Renal pelvis (tissue), 12 donors: ENCODE measurements around the gene HABP2. TPM values are rescaled to one million over a fixed set of nuclear protein-coding genes. Genes with fewer than 3 reads are reported as not detected.

Experiments used
- DNase-seq: peaks from one replicate; pipeline ENCODE4 v3.0.0-alpha.2; 2013
- long read RNA-seq, 16 experiments: transcript quantifications; one replicate each; lab custom pipeline, GENCODE V29; 2026
- polyA plus RNA-seq, 3 donors: library from polyadenylated mRNA; unstranded; fragments of 120-200 nt; gene quantifications; one replicate each; pipeline ENCODE4 v1.2.1, GENCODE V29; 2013; ENCODE audit not compliant: insufficient read length in 3 of 3

HABP2 gene
- polyA plus RNA-seq: under 1 TPM; 0.40 to 0.73 (median 0.52) TPM
- long read RNA-seq, donor 1: 0 reads
- long read RNA-seq, donor 2: 0 reads
- long read RNA-seq, donor 3: 0 reads
- long read RNA-seq, donor 4, partial matches to known transcripts: 0 of 1 reads
- long read RNA-seq, donor 4, other reads (novel, unspliced or antisense): 0 of 1 reads
- long read RNA-seq, donor 5: 0 reads
- long read RNA-seq, donor 6: 0 reads
- long read RNA-seq, donor 7: 0 reads
- long read RNA-seq, donor 8: 0 reads
- long read RNA-seq, donor 9: 0 reads
- long read RNA-seq, donor 10: 0 reads
- long read RNA-seq, donor 11: 0 reads
- long read RNA-seq, donor 12: 0 reads
- long read RNA-seq, donor 13: 0 reads
- long read RNA-seq, donor 14: 0 reads
- long read RNA-seq, donor 15, partial matches to known transcripts: 0 of 1 reads
- long read RNA-seq, donor 15, other reads (novel, unspliced or antisense): 0 of 1 reads
- long read RNA-seq, donor 16: 0 reads

DNA sequence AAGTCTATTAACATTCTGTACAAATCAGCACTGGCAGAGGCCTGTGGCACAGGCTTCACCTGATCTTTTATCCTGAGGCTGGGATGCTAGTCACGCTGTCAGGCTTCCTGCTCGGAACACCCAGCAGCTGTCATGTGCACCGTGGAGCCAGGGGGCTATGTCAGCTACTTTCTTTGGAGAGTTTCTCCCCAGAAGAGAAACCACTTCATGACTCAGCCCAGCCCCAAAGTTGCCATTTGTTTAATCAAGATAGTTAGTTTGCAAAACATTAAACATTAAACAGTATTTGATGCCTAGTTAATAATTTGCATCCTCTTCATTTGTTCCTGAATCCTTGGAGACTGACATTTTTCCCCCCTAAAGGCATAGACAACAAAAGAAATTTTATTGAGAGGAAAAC is at the start of gene HABP2:
TSS of gene HABP2 (plus strand) at position 353 of the 400 bp plus-strand sequence. CDS start 69 bp downstream, outside the sequence.
- no peak for DNase-seq

DNA sequence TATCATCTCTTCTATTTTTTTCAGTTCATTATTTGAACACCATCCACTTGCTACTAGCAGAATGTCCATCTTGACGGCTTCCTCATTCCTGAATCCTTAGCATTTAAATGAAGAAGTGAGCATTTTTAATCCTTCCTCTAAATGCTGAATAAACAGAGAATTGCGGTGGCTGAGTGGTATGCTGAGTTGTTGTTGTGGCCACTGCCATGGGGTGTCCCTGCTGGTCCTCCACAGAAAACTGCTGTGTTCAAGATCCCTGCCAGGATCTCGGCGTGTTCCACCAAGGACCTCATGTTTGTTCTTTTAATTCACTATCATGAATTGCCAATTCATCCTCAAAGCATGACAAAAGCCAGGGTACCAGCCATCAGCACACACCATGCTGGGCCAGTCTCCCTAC is 48.9 kb upstream of the HABP2 start:
- no peak for DNase-seq

DNA sequence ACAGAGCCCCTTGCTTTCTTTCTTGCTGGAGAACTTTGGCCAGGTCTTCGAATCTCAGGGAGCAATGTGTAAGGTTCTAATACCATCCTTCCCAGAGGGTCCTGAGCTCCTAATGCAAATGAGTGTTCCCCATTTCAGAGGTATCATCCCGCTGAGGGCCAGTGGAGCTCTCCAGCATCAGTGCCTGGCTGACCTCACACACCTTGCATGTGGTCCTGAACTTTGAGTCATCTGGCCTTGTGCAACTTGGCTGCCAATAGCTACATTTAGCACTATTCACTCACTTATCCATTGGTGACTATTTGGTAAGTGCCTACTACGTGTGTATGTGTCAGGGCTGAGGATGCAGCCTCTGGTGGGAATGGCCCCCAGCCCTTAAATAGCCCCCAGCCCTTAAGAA is 48.4 kb upstream of the HABP2 start:
- no peak for DNase-seq

DNA sequence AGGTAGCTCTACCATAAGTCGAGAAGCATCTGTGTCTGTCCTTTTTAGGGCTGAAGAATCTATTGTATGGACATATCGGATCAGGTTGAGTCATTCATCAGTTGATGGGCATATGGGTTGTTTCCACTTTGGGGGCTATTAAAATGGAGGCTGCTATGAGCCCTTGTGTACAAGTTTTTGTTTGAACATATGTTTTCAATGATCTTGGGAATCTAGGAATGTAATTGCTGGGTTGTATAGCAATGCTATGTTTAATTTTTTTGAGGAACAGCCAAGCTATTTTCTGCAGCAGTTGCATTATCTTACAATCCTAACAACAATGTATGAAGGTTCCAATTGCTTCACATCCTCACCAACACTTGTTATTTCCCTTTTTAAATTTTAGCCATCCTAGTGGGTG is 46.4 kb upstream of the HABP2 start:
- DNase-seq: no peak

DNA sequence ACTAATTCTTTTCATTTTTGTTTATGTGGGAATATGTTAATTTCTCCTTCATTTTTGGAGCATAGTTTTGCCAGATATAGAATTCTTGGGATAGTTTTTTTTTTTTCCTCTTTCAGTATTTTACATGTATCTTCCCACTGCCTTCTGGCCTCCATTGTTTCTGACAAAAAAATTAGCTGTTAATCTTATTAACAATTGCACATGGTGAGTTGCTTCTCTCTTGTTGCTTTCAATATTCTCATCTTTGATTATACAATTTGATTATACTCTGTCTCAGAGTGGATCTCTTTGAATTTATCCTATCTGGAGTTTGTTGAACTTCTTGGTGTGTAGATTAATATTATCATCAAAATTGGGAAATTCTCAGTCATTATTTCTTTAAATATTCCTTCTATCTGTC is 41.4 kb upstream of the HABP2 start:
- no peak for DNase-seq

DNA sequence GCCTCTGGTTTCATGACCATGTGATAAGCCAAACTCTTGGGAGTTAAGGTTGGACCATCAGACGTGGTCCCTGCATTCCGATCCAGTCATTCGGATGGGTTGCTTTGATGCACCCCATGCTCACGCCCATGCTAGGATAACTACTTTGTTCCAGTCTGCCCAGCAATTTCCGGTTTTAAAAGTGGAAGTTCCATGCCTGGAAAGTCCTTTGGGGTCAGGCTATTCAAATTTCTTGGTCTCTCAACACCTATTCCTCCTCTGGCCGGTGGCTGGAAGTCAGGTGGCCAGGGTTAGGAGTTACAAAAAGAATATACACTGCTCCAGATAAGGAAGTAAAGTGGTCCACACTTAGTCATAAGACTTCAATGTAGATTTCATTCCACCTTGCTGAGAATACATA is 37.7 kb upstream of the HABP2 start:
- no peak for DNase-seq

DNA sequence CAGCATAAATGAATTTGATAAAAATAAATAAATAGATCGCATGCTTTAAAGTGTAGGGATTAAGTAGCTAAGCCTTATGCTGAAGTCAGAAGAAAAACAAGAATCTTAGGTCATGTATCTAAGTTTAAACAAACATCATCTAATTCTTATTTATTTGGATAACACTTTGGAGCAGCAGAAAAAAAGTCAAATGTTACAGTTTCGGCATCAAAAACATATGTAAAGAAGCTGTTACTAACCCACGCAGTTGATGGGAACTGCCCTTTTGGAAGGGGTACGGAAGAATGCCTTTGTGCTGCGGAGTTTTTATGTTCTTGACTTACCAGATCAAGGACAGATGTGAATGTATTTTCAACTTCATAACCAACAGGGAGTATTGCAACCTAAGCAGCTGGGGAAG is 37.3 kb upstream of the HABP2 start:
- DNase-seq: no peak

DNA sequence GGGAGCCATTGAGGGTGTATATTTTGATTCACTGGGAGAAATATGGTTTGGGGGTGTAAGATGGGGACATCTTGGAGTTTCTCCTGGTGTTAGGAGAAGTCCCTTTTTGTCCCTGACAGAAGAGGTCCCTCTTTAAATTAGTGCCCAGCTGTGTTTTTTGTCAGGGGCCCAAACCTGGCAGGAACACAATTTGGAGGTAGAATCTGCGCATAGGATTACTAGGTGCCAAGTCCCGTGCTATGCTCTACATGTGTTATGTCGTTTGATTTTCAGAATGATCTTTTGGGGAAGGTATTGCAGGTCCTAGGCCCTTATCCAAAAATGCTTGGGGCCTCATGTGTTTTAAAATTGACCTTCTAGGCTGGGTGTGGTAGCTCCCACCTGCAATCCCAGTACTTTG is 36.8 kb upstream of the HABP2 start:
- DNase-seq: no peak

DNA sequence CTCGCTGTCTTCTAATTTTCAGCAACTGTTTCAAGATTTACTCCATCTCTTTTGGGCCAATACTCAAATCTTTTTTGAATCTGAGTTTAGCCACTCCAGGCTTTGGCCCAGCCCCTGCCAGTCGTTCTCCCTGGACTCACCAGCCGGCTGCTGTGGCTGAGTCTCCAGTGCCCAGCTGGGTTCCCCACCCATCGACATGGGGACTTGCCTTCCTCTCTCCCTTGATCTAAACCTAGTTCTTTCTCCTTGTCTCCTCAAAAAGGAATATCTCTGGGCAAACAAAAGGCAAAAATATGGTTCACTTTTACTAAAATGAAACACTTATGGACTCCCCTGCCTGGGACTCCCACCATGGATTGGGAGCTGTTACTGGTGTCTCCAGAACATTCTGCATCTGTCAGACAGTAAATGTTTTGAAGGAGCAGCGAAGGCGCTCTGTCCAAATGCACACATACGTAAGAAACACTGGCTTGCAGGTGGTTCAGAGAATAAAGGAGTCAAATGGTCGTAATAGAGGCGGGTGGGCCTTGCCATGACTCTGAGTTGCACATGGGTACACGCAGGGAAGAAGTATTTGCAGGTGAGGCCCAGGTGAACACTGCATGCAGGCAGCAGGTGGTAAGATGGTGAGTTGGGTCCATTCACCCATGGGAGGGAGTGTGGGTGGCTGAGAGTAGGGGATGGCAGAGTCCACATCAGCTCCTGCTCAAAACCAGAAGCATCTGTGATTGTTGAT is 35.5 kb upstream of the HABP2 start:
- no peak for DNase-seq

DNA sequence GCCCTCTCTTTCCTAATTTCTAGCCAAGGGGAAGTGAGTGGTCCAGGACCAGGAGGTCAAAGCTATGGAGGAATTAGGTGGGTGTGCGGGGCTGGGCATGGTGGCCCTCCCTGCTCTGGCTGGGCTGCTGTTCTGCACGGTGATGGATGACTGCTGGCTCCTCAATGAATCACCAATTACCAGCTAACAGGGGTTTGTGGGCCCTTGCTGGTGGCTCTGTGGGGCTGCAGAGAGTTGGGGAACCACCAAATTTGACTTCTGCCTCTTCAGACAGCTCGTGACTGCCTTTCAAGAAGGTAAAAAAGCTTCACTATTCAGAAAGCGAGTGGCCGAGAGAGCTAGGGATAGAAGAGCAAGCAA is 35.0 kb upstream of the HABP2 start:
- DNase-seq: no peak

DNA sequence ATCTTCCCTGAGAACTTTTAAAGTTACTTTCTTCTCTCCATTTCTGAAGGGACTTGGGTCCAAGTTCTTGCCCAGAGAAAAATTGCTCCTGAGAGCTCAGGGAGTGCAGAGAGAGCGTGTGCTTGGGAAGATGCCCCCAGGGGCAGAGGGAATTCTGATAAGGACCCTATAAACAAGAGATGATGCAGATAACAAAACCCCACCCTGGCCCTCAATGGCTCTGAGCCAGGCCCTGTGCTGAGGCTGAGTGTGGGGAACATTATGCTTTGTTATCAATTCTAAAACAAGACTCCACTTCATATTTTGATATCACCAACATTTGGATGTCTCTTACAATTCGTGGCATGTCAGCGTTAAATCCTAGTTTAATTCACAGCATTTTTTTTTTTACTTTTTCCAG is 34.4 kb upstream of the HABP2 start:
- no peak for DNase-seq

DNA sequence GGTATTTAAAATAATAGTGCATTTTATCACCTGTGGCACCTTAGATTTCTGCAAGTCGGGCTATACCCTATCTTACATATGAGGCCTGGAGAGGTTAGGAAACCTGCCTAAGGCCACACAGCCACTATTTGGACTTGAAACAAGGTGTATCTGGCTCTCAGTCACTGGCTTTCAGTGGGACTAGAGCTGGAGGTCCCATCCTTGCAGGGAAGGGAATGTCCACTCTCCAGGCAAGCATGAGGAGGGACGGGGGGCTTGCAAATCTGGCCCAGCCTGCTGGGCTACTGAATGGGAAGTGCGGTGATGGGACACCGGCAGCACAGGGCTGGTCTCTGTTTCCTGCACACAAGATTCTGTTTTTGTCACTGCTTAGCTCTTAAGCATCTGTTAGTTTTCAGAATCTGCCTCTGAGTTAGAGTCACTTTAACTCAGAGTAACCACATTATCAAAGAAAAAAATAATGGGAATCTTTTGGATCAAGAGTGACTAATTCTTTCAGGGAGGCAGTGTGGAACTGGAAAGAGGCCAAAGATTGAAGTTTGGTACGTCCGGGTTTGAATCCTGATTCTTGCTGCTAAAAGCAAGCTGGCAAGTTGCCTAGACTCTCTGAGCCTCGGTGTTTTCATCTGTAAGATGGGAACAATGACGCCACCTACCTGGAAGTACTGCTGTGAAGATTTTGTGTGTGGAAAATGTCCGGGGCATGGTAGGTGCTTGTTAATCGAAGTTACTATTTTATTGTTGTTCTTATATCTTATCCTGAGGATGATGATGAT is 33.8 kb upstream of the HABP2 start:
- no peak for DNase-seq

DNA sequence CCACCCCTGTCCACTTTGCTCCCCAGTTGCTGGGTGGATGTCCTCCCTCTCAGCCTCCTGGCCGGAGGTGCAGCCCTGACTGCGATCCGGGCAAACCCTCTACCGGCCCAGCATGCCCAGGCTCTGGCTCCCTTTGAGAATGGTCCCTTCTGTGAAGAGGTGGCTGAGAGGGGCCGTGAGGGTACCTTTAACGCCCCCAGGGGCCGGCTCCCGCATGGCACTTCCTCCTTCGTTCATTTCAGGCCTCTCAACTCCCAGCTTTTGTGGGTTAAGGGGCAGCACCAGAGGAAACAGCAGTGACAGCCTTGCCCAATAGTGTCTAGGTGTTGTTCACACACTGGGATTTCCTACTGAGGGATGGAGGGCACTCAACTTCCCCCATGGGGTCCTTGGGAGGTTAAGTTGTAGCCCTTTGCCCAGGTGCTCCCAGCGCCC is 33.2 kb upstream of the HABP2 start:
- DNase-seq: no peak

DNA sequence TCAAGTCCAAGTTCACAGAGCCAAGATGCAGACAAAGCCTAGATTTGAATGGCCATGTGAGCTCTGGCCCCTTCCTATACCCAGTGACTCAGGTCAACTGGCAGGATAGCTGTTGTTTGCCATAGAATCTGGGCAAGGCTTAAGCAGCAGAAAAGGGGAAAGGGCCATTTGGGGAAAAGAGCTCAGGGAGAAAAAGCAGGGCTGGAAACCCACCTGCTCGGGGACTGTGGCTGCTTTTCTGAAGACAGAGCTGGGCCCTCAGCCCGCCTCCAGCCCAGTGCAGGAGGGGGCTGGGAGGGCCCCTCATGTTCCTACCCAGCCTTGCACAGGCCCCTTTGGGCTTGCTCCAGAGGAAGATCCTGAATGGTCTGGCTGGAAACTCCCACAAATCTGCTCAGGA is 32.6 kb upstream of the HABP2 start:
- no peak for DNase-seq

DNA sequence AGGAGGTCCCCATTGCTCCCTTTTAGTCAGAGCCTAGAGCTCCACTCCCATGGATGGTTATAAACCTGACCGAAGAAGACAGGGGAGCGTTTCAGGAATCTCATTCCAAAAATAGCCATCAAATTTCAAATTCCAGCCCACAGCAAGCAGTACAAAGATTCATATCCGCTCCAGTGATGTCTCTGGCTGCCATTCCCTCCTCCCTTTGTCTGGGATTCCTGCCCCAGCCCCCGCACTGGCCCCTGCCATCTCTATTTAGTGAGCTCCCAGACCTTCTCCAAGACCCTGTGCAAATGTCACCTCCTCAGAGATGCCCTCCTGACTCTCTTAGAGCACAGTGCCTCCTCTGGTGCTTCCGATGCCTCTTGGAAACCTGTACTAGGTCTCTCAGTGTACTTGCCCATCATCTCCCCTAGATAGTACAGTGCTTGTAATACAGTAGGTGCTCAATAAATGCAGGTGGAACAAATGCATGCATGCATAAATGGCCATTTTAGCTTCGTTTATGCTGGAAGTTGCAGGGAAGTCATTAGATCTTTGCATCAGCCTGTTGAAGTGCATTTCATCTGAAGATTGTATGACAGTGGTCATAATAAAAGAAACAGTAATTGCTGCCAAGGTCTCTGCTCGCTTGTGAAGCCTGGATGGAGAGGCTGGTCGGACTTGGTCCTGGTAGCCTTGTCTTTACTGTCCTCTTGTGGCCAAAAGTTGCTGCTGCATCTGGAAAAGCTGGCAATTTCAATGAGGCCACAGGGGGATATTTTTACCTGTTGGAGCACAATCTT is 32.0 kb upstream of the HABP2 start:
- DNase-seq: peak; percentile 69

DNA sequence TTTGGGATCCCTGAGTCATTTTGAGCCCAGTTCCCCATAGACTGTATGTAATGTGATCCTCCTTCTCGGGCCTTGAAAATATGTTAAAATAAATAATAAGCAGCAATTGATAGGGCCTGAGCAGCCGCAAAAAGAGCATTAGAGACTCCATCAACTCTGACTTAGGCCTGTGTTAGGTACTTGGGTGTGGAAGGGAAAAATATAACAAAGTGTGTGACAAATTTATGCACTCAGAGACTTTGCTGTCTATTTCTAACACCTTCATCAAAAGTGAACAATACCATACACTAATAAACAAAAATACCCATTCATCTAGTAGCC is 31.4 kb upstream of the HABP2 start:
- DNase-seq: no peak

DNA sequence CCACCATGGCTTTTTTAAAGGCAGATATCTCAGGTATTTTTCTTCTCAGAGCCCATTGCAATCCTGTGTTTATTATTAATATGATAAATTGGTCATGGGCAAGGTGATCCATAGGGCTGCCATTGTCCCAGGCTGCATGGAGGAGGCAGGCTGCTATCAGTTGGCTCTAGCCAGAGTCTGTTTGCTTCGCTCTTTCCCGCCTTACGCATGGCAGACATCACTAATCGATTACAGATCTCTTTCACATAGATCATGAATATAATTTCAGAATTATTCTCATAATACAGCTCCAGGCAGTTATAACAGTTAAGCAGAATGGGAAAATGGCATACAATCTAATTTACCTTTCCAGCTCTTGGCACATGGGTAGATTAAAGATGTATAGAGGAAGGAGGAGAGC is 30.4 kb upstream of the HABP2 start:
- DNase-seq: no peak

DNA sequence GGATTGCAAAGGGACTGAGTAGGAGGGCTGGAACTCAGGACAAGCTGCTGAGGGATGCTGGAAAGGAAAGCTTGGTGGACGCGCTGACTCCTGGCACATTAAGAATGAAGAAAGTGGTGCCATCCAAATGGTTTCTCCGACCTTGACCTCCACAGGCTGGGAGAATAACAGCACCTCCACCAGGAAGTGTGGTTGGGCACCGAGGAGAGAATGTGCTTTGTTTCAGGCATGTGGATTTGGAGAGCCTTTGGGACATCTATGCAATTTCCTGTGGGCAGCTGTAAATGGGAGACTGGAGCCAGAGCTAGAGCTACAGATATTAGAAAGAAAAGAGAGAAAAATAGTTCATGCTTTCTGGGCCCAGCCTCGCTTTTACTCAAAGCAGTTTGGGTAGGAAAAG is 29.8 kb upstream of the HABP2 start:
- no peak for DNase-seq

DNA sequence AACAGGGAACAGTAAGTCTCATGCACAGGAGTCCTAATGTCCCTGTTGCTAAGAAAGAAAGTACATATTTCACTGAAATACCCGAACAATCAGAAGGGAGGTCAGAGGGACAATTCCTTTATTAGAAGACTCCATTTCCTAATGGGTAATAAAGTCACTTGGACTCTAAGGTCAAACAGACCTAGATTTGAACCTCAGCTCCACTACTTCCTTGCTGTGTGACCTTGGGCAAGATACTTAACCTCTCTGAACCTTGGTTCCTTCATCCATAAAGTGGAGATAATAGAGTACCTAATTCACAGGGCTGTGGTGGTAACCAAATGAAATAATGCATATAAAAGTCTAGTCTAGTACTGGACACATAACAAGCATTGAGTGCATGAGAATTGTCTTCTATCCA is 29.2 kb upstream of the HABP2 start:
- DNase-seq: no peak

DNA sequence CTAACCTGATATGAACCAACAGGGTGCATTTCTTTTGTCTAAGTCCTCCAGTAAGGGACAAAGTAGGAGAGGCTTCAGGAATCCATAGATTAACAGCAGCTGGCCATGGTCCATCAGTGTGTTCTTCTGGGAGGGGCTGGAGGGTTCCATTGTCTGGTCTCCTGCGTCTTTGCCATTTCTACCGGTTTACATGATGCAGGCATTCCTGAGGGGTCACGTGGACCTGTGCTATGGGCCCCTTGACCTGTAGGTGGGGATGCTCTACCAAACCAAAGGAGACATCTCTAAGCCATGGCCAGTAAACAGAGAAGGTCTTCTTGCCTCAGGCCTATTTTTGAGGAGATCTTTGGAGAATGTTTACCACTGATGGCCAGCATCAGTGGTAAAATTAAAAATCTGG is 28.7 kb upstream of the HABP2 start:
- DNase-seq: no peak

DNA sequence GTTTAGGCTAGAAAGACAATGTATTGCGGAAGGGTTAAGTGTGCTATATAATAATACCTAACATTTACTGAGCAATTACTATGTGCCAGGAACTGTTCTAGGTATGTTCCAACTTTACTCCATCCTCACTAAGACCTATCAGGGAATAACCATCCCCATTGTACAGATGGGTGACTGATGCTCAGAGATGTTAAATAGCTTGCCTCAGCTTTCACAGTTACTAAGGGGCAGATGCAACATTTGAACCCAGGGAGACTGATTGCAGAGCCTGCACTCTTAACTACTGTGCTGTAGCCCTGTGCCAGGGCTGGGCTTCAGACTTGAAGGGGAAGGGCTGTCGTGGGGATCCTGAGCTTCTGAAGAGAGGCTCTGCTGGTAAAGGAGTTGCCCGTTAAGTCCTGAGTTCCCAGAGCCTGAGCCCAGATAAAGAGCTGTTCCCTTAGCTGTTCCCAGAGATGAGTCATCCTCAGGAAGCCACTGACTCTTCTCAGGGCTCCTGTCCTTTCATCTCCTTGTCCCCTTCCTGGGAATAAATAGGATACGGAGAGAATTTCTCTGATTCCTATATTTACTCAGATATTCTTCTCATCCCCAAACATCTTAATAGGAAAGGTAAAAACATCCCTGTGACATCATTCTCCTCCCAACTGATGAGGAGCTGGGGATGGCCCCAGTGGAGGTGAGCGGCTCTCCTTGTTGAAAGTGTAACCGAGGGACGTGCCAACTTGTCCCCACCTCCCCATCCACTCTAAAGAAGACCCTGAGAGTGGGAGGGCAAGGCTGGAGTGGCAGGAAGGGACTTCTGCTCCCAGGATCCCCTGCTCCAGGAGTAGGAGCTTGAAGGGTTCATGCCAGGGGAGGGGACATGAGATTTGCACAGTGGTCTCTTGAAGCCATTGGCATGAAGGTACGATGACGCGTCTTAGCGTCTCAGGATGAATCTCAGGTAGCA is 28.0 kb upstream of the HABP2 start:
- no peak for DNase-seq
